IMR-90 (cell line): ENCODE results near the gene VIPR2.

Experiments used
- BHLHE40 ChIP-seq: fragments of 150-350 bp; IDR thresholded peaks from 2 replicates; pipeline ENCODE4 v1.6.1; 2016; ENCODE audit warnings: mild to moderate bottlenecking, low read depth, low read length
- CEBPB ChIP-seq: IDR thresholded peaks from 2 replicates; pipeline ENCODE4 v1.6.1; 2012; ENCODE audit warnings: low read depth, low read length, improper control_type of control experiment
- FOS ChIP-seq: fragments of 150-350 bp; IDR thresholded peaks from 2 replicates; pipeline ENCODE4 v1.6.1; 2016; ENCODE audit warnings: low read depth, low read length
- MAZ ChIP-seq: IDR thresholded peaks from 2 replicates; pipeline ENCODE4 v1.6.1; 2012; ENCODE audit warnings: low read depth, mild to moderate bottlenecking, low read length, improper control_type of control experiment, moderate library complexity, borderline replicate concordance
- NFE2L2 ChIP-seq: fragments of 150-350 bp; IDR thresholded peaks from 2 replicates; pipeline ENCODE4 v1.6.1; 2016; ENCODE audit warnings: low read depth, mild to moderate bottlenecking, low read length
- POLR2A ChIP-seq: IDR thresholded peaks from 2 replicates; pipeline ENCODE4 v1.6.1; 2012; ENCODE audit warnings: mild to moderate bottlenecking, low read depth, low read length
- RAD21 ChIP-seq: IDR thresholded peaks from 2 replicates; pipeline ENCODE4 v1.6.1; 2012; ENCODE audit warnings: low read length, improper control_type of control experiment
- RCOR1 ChIP-seq: IDR thresholded peaks from 2 replicates; pipeline ENCODE4 v1.6.1; 2012; ENCODE audit warnings: mild to moderate bottlenecking, low read length, improper control_type of control experiment; ENCODE audit not compliant: insufficient replicate concordance
- RFX5 ChIP-seq: IDR thresholded peaks from 2 replicates; pipeline ENCODE4 v1.8.0; 2012; ENCODE audit warnings: low read depth, mild to moderate bottlenecking, low read length, moderate library complexity
- TF ChIP-seq, protein P1 (sequence below): conservative IDR thresholded peaks from 2 replicates; pipeline ENCODE4 v1.5.1; 2012; ENCODE audit warnings: mild to moderate bottlenecking, low read depth, low read length, improper control_type of control experiment
- TF ChIP-seq, protein P2 (sequence below): fragments of 150-350 bp; IDR thresholded peaks from 2 replicates; pipeline ENCODE4 v1.6.1; 2017; ENCODE audit warnings: mild to moderate bottlenecking, antibody characterized with exemption, low read length, low read depth
- TF ChIP-seq, protein P3 (sequence below): fragments of 150-350 bp; IDR thresholded peaks from 2 replicates; pipeline ENCODE4 v1.6.1; 2016; ENCODE audit warnings: low read depth, mild to moderate bottlenecking, low read length, moderate library complexity, borderline replicate concordance

DNA sequence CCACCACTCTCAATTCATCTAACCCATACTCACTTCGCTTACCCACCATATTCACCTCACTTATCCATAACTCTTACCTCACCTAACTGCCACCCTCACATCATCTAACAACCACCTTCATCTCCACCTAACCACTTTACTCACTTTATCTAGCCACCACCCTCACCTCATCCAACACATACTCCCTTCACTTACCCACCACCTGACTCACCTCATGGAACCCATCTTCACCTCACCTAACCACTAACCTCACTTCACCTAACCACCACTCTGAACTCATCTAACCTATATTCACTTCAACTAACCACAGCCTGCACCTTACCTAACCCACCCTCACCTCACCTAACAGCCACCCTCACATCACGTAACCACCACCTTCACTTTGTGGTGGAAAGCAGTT is 84.2 kb downstream of the VIPR2 start:
- TF ChIP-seq, protein P1, sequence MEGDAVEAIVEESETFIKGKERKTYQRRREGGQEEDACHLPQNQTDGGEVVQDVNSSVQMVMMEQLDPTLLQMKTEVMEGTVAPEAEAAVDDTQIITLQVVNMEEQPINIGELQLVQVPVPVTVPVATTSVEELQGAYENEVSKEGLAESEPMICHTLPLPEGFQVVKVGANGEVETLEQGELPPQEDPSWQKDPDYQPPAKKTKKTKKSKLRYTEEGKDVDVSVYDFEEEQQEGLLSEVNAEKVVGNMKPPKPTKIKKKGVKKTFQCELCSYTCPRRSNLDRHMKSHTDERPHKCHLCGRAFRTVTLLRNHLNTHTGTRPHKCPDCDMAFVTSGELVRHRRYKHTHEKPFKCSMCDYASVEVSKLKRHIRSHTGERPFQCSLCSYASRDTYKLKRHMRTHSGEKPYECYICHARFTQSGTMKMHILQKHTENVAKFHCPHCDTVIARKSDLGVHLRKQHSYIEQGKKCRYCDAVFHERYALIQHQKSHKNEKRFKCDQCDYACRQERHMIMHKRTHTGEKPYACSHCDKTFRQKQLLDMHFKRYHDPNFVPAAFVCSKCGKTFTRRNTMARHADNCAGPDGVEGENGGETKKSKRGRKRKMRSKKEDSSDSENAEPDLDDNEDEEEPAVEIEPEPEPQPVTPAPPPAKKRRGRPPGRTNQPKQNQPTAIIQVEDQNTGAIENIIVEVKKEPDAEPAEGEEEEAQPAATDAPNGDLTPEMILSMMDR: no peak
- TF ChIP-seq RAD21 (no peak), POLR2A (no peak), RCOR1 (no peak), RFX5 (no peak), MAZ (no peak), FOS (no peak), CEBPB (no peak), BHLHE40 (no peak), NFE2L2 (no peak)
- TF ChIP-seq, protein P2, sequence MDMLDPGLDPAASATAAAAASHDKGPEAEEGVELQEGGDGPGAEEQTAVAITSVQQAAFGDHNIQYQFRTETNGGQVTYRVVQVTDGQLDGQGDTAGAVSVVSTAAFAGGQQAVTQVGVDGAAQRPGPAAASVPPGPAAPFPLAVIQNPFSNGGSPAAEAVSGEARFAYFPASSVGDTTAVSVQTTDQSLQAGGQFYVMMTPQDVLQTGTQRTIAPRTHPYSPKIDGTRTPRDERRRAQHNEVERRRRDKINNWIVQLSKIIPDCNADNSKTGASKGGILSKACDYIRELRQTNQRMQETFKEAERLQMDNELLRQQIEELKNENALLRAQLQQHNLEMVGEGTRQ: no peak
- TF ChIP-seq, protein P3, sequence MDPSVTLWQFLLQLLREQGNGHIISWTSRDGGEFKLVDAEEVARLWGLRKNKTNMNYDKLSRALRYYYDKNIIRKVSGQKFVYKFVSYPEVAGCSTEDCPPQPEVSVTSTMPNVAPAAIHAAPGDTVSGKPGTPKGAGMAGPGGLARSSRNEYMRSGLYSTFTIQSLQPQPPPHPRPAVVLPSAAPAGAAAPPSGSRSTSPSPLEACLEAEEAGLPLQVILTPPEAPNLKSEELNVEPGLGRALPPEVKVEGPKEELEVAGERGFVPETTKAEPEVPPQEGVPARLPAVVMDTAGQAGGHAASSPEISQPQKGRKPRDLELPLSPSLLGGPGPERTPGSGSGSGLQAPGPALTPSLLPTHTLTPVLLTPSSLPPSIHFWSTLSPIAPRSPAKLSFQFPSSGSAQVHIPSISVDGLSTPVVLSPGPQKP: no peak
